Sciatic nerve (tissue), 2 donors: ENCODE measurements around the gene KDM8. TPM values are rescaled to one million over a fixed set of nuclear protein-coding genes. Genes with fewer than 3 reads are reported as not detected.

Experiments used
- ATAC-seq: fragments of 200-7000 bp; cut with Tn5 transposase; one replicate; pipeline ENCODE4 v1.9.1; 2020; ENCODE audit warnings: mild to moderate bottlenecking, moderate library complexity
- DNase-seq: peaks from one replicate; pipeline ENCODE4 v3.0.0-alpha.2; 2020; ENCODE audit warnings: low spot score
- intact Hi-C: fragments of 100-400 bp; cut with DNase I; formaldehyde crosslinking; loops from one replicate; pipeline ENCODE4 v1.14.2; 2022
- total RNA-seq: library from RNA; stranded (reverse); fragmentation: NEBNext Ultra II Directional; extraction: Animal tissue kit (Norgen Biotek cat#: 25700); gene quantifications from one replicate; pipeline ENCODE4 v1.2.1, GENCODE V29; 2021
- donor health status: DM: no; HTN: no; CAD: no.
- donor health status: DM: no; HTN: no; CAD: no.

KDM8 gene
- total RNA-seq, 1 donor from 2014 or later, result 8.3 TPM

DNA sequence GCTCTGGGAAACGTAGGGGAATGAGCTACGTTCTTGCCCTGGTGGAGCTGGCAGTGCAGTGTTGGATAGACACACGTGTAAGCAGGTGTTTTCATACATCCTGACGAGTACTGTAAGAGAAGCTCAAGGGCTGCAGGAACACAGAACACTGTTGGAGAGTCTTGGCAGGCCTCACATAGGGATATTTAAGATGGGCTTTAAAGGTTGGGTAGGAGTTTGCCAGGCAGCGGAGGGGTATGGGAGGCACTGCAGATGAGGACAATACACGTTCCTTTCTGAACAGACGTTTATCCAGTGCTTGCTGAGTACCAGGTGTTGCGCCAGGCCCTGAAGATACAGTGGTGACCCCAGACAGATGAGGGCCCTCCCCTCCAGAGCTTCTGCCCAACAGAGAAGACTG lies 6.3 kb downstream of the KDM8 start:
- intact Hi-C loops, result no loop called here
- ATAC-seq, result no peak
- DNase-seq, result no peak

GRCh38 chr16:27210174-27210573 lies 6.8 kb downstream of the KDM8 start:
- intact Hi-C loops, result no loop called here
- DNase-seq, result no peak
- ATAC-seq, result no peak

GRCh38 chr16:27211026-27211425 lies 7.7 kb downstream of the KDM8 start:
- DNase-seq (no peak), ATAC-seq (no peak)
- intact Hi-C loops, result no loop called here

DNA sequence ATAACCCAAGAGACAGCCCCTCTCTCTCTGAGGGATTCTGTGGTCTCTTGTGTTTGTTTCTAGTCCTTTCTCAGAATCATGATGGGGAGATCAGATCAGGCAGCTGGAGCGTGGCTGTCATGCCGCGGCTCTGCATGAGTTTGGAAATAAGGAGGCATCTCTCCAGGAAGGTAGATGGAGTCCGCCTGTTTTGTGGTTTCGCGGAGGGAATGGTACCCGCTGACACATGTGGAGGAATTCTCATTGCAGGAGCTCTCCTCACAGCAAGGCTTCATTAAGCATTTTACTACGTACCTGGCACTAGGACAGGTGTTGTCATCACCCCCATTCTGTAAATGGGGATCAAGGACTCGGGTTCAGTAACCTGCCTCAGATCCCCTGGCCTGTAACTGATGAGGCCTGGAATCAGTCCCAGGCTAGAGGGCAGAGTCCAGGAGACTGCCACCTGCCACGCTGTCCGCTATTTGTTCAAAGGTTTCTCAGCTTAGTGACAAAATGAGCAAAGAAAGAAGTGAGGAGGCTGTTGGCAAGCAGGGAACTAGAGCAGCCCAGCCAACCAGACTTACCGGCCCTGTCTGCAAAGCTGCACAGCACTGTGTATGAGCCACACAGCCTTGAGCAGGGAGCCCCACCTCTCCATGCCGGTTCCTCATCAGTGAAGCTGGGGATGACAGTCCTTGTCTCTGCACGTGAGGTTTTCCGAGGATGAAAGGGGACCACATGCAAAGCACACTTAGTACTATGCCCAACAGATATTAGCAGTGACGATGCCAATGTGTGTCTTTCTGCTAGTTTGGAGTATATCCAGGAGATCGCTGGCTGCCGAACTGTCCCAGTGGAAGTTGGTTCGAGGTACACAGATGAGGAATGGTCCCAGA lies 11.0 kb downstream of the KDM8 start:
- no peak for DNase-seq
- intact Hi-C loops, result no loop called here
- no peak for ATAC-seq

DNA sequence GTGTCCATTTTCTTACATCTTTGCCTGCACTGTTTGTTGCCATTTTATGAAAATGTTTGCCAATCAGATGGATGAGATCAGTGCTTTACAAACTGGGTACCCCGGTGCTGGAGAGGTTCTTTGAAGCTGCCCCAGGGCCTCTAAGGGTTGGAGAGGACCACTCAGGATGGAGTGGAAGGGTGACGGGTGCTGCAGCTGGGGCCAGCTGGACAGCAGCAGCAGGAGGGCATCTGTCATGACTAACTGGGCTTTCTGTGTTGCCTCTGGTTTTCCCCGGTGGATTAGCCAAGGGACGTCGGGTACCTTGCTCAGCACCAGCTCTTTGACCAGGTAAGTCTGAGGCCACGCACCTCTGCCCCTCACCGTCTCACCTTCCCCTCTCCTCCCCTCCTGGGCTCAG lies 12.3 kb downstream of the KDM8 start:
- no peak for DNase-seq
- no peak for ATAC-seq
- intact Hi-C loops, result no loop called here

DNA sequence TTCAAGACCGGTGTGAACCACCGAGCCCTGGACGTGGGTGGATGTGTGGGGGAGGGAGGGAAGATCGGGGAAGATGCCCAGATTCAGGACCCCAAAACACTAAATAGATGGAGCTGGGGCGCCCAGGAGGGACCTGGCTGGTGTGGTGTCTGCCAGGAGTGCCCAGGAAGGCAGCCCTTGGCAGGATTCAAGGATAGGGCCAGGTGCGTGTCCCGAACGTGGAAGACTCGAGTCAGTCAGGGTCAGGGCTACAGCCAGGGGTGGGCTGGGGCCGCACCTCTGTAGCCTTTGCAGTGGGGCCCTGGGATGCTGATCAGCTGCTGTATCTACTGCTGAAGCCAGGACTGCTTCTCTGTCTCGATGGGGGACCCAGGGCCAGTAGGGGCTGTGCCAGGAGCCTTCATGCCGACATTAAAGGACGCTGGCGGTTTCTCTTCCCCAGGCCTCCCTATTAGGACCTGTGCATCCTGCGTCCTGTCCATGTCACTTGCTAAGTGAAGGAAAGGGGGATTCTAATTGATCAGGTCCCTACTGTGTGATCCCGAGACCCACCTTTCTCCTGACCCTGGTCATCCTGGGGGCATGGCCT lies 13.1 kb downstream of the KDM8 start:
- DNase-seq (no peak), ATAC-seq (no peak)
- intact Hi-C loops, result no loop called here

- DNase-seq (no peak), ATAC-seq (no peak)
- intact Hi-C loops, result no loop called here
Measured at GRCh38 chr16:27217256-27217655, 13.9 kb downstream of the KDM8 start.

- DNase-seq (no peak), ATAC-seq (no peak)
- intact Hi-C loops, result no loop called here
Measured at GRCh38 chr16:27218756-27219155, 15.4 kb downstream of the KDM8 start.

DNA sequence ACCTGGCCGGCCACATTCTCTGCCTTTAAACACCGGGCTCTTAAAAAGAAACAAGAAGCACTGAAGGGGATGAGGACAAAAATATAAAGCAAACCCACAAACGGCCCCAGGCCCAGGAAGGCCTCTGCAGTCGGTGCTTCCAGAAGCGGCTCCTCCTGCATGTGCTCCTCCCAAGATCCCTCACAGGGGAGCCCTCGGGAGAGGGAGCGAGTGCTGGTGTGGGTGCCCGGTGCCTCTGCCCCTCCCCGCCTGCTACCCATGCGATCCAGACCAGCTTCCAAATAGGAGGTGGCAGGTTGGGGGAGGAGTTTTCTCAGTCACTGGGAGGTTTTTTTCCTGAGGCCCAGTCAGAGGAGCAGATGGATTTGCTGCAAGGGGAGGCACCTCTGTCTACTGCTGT lies 15.8 kb downstream of the KDM8 start:
- intact Hi-C loops, result no loop called here

DNA sequence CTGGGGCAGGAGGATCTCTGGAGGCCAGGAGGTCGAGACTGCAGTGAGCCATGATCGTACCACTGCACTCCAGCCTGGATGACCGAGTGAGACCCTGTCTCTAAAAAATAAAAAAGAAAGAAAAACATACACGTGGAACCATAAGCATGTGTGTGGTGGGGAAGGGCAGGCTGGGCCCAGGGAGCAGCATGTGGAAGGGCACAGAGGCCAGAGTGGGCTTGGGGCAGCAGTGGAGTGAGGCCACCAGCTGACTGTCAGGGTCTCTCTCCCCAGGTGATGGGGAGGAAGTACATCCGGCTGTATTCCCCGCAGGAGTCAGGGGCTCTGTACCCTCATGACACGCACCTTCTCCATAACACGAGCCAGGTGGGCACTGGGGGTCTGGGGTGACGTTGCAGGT lies 16.8 kb downstream of the KDM8 start:
- intact Hi-C loops, result no loop called here
- DNase-seq, result no peak
- ATAC-seq, result no peak

More for the DNA sequence above, 15.8 kb downstream of the KDM8 start:
- DNase-seq, result no peak
- ATAC-seq, result no peak

- ATAC-seq, result no peak
- no peak for DNase-seq
- intact Hi-C loops, result no loop called here
Measured at GRCh38 chr16:27220527-27220926, 17.2 kb downstream of the KDM8 start.

- intact Hi-C loops, result no loop called here
- ATAC-seq (no peak), DNase-seq (no peak)
Measured at GRCh38 chr16:27220991-27221390, 17.7 kb downstream of the KDM8 start.

GRCh38 chr16:27221576-27222248 lies 18.4 kb downstream of the KDM8 start:
- intact Hi-C loops, result no loop called here
- no peak for ATAC-seq

GRCh38 chr16:27222249-27223225 lies 19.2 kb downstream of the KDM8 start:
- intact Hi-C loops, result no loop called here
- peak; percentile 35 for ATAC-seq
- DNase-seq, result no peak

More at GRCh38 chr16:27221576-27222248, 18.4 kb downstream of the KDM8 start:
- no peak for DNase-seq

- DNase-seq (no peak), ATAC-seq (no peak)
- intact Hi-C loops, result no loop called here
Measured at GRCh38 chr16:27223226-27223610, 19.9 kb downstream of the KDM8 start.

GRCh38 chr16:27223701-27224100 lies 20.4 kb downstream of the KDM8 start:
- ATAC-seq (no peak), DNase-seq (no peak)
- intact Hi-C loops, result no loop called here

DNA sequence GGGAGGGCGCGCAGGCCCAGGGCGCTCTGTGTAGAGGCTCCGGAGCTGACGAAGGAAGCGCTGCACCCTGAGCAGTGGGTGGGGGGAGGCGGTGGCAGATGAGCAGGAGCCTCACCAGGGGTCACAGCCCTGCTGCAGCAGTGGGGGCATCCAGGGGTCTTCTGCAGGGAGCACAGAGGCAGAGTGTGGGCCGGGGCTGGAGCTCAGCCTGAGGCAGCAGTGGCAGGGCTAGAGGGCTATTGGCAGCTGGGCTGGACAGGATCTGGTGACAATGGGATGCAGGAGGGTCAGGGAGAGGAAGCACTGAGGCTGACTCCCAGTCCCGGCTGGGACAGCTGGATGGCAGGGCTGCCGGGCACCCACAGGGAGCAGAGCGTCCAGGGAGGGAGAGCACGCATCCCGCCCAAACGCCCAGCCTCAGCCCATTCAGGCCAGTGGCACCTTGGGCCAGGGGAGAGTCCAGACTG lies 21.0 kb downstream of the KDM8 start:
- intact Hi-C loops, result no loop called here

GRCh38 chr16:27224741-27225300 lies 21.5 kb downstream of the KDM8 start:
- no peak for ATAC-seq
- DNase-seq, result no peak
- intact Hi-C loops, result no loop called here

More for the DNA sequence above, 21.0 kb downstream of the KDM8 start:
- no peak for ATAC-seq
- DNase-seq, result no peak
